SK-N-SH (cell line): ENCODE measurements around the gene ABHD4. TPM values are rescaled to one million over a fixed set of nuclear protein-coding genes. Genes with fewer than 3 reads are reported as not detected.
A peak's percentile ranks its signal among the peaks of the same experiment; 100 is the strongest.
"Not testable (repeated sequence)": the region's sequence is repeated elsewhere in the genome, so short reads cannot be mapped to it uniquely, and the experiment has no call there.

Source experiments
- CTCF ChIA-PET: fragments of 300-600, 350-600 bp; formaldehyde crosslinking; extraction: SDS; loops from one replicate; lab custom pipeline; 2021; lab: Yijun Ruan, JAX
- POLR2A ChIA-PET: fragments of 350-600 bp; sonication (Branson Sonifier 250); formaldehyde crosslinking; extraction: SDS; loops from one replicate; lab custom pipeline; 2020; ENCODE audit warnings: antibody characterized with exemption, inconsistent platforms; lab: Yijun Ruan, JAX
- DNase-seq: peaks from one replicate; pipeline ENCODE4 v3.0.0; 2012
- H2AFZ ChIP-seq: fragments of 200-600 bp; sonication (generic); 2 replicates; pipeline ENCODE4 v1.8.1; 2016; ENCODE audit warnings: antibody characterized with exemption, mild to moderate bottlenecking, low read depth
- H3F3A ChIP-seq: fragments of 200-600 bp; sonication (generic); replicated peaks from 2 replicates; pipeline ENCODE3; 2016; ENCODE audit warnings: antibody characterized with exemption, mild to moderate bottlenecking; ENCODE audit not compliant: insufficient read depth
- H3K27ac ChIP-seq, 2 experiments: fragments of 200-500 bp in 1 of 2; fragments of 200-600 bp in 1 of 2; sonication (Bioruptor generic) in 1 of 2; sonication (generic), shearing (Covaris generic) in 1 of 2; 2 replicates each; pipeline versions ENCODE4 v1.5.1 to v1.6.1; 2014 to 2016; ENCODE audit warnings: low read depth in 2 of 2, inconsistent platforms in 1 of 2, low read length in 1 of 2, mild to moderate bottlenecking in 1 of 2, mixed read lengths in 1 of 2
- H3K27me3 ChIP-seq: fragments of 200-600 bp; sonication (generic), shearing (Covaris generic); 2 replicates; pipeline ENCODE4 v1.6.1; 2016; ENCODE audit warnings: mixed run types; ENCODE audit not compliant: insufficient read depth
- H3K36me3 ChIP-seq, 2 experiments: fragments of 200-500 bp in 1 of 2; fragments of 200-600 bp in 1 of 2; sonication (Bioruptor generic) in 1 of 2; sonication (generic) in 1 of 2; replicated peaks in 1 of 2; 2 replicates each; pipeline versions ENCODE3 to v1.5.1; 2014 to 2016; ENCODE audit warnings: low read length in 1 of 2, mild to moderate bottlenecking in 1 of 2; ENCODE audit not compliant: insufficient read depth in 2 of 2, control insufficient read depth in 1 of 2
- H3K4me1 ChIP-seq, 2 experiments: fragments of 200-500 bp in 1 of 2; fragments of 200-600 bp in 1 of 2; sonication (Bioruptor generic) in 1 of 2; sonication (generic), shearing (Covaris generic) in 1 of 2; 2 replicates each; pipeline versions ENCODE4 v1.5.1 to v1.6.1; 2014 to 2016; ENCODE audit warnings: low read depth in 1 of 2, low read length in 1 of 2, mixed run types in 1 of 2; ENCODE audit not compliant: insufficient read depth in 2 of 2, control insufficient read depth in 1 of 2
- H3K4me2 ChIP-seq: fragments of 200-600 bp; sonication (generic), shearing (Covaris generic); 2 replicates; pipeline ENCODE4 v1.6.1; 2017; ENCODE audit warnings: mixed run types
- H3K4me3 ChIP-seq, 2 experiments: fragments of 200-500 bp in 1 of 2; fragments of 200-600 bp in 1 of 2; sonication (Bioruptor generic) in 1 of 2; sonication (generic), shearing (Covaris generic) in 1 of 2; 2 replicates each; pipeline versions ENCODE4 v1.5.1 to v1.8.1; 2014 to 2016; ENCODE audit warnings: low read depth in 2 of 2, inconsistent platforms in 1 of 2, low read length in 1 of 2, mild to moderate bottlenecking in 1 of 2, mixed read lengths in 1 of 2, moderate library complexity in 1 of 2
- H3K79me2 ChIP-seq: fragments of 200-600 bp; sonication (generic); 2 replicates; pipeline ENCODE4 v1.8.1; 2017; ENCODE audit warnings: mild to moderate bottlenecking; ENCODE audit not compliant: insufficient read depth
- H3K9ac ChIP-seq: fragments of 200-600 bp; sonication (generic); 2 replicates; pipeline ENCODE4 v1.6.1; 2017; ENCODE audit warnings: mixed run types
- H3K9me2 ChIP-seq: fragments of 200-600 bp; sonication (generic); 2 replicates; pipeline ENCODE4 v1.6.1; 2017; ENCODE audit warnings: mixed run types
- H3K9me3 ChIP-seq: fragments of 200-600 bp; sonication (generic); 2 replicates; pipeline ENCODE4 v1.6.1; 2017; ENCODE audit warnings: mixed run types, mild to moderate bottlenecking, moderate library complexity
- H4K20me1 ChIP-seq: fragments of 200-600 bp; sonication (generic); 2 replicates; pipeline ENCODE4 v1.6.1; 2017; ENCODE audit warnings: mild to moderate bottlenecking, mixed run types; ENCODE audit not compliant: insufficient read depth
- MEF2A ChIP-seq: IDR thresholded peaks from 2 replicates; pipeline ENCODE4 v1.4.0; 2012; ENCODE audit warnings: low read depth, borderline replicate concordance
- RFX5 ChIP-seq: IDR thresholded peaks from 2 replicates; pipeline ENCODE4 v1.6.1; 2012; ENCODE audit warnings: mild to moderate bottlenecking, improper control_type of control experiment, low read length
- RXRA ChIP-seq: IDR thresholded peaks from 2 replicates; pipeline ENCODE4 v1.4.0; 2012; ENCODE audit warnings: low read depth, mild to moderate bottlenecking, borderline replicate concordance
- TEAD4 ChIP-seq: IDR thresholded peaks from 2 replicates; pipeline ENCODE4 v1.4.0; 2012; ENCODE audit warnings: mild to moderate bottlenecking, borderline replicate concordance; ENCODE audit not compliant: insufficient read depth
- YY1 ChIP-seq: IDR thresholded peaks from 2 replicates; pipeline ENCODE4 v1.4.0; 2012; ENCODE audit warnings: low read depth, mild to moderate bottlenecking
- WGBS: methylation state at CpG from one replicate; pipeline ENCODE4 v1.1.6; 2017; ENCODE audit warnings: low lambda C conversion rate; 5-methylcytosine and 5-hydroxymethylcytosine counted together
- polyA plus RNA-seq, 3 experiments: library from polyadenylated mRNA; depleted of rRNA; stranded (reverse); fragments of >200 nt; gene quantifications; 2 replicates each; pipeline ENCODE4 v1.2.3, GENCODE V29; 2012
- TF ChIP-seq, protein P1 (sequence below): IDR thresholded peaks from 2 replicates; pipeline ENCODE4; 2012
- TF ChIP-seq, protein P2 (sequence below): IDR thresholded peaks from 2 replicates; pipeline ENCODE4 v1.6.1; 2012; ENCODE audit warnings: mild to moderate bottlenecking, low read depth, low read length, moderate library complexity
- TF ChIP-seq, protein P3 (sequence below): fragments of 150-350 bp; IDR thresholded peaks from 2 replicates; pipeline ENCODE4 v1.6.1; 2017; ENCODE audit warnings: antibody characterized with exemption, low read length, low read depth, borderline replicate concordance
- TF ChIP-seq, protein P4 (sequence below): IDR thresholded peaks from 2 replicates; pipeline ENCODE4 v1.4.0; 2012; ENCODE audit warnings: low read depth

The ABHD4 gene
- polyA plus RNA-seq, 1 of the 3 experiments (the other 2 are of a cell fraction), result 15.0 TPM

DNA sequence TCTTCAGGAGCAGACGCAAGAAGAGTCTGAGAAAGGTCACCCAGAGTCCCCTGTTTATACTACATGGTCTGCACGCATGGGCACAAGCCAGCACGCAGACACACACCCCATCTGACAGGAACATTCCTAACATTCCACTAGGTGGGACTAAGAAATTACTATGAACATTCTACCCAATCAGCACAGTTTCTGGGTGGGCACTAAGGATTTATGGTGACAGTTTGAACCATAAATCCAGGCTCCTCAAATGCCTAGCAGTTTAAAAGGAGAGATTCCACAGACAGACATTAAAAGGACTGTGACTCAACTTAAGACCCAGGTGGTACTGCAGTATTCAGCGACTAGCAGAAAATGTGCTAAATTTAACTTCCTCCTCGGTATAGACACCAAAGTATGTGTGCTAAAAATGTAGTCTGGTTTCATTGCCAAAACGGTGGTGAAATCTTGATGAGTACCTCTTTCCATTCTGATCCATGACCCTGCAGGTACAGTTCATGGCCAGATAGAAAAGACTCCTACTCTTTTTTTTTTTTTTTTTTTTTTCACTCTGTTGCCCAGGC is 16.2 kb downstream of the ABHD4 start (continued):
- TF ChIP-seq RXRA (0 out of 2 replicates have a peak, but pooled peaks have one; percentile 6), TEAD4 (peak; percentile 62; the same call in 1 of the 2 replicates), MEF2A (no peak), YY1 (no peak), RFX5 (no peak)
- TF ChIP-seq, protein P1, sequence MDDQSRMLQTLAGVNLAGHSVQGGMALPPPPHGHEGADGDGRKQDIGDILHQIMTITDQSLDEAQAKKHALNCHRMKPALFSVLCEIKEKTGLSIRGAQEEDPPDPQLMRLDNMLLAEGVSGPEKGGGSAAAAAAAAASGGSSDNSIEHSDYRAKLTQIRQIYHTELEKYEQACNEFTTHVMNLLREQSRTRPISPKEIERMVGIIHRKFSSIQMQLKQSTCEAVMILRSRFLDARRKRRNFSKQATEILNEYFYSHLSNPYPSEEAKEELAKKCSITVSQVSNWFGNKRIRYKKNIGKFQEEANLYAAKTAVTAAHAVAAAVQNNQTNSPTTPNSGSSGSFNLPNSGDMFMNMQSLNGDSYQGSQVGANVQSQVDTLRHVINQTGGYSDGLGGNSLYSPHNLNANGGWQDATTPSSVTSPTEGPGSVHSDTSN, result peak; percentile 95
- TF ChIP-seq, protein P2, sequence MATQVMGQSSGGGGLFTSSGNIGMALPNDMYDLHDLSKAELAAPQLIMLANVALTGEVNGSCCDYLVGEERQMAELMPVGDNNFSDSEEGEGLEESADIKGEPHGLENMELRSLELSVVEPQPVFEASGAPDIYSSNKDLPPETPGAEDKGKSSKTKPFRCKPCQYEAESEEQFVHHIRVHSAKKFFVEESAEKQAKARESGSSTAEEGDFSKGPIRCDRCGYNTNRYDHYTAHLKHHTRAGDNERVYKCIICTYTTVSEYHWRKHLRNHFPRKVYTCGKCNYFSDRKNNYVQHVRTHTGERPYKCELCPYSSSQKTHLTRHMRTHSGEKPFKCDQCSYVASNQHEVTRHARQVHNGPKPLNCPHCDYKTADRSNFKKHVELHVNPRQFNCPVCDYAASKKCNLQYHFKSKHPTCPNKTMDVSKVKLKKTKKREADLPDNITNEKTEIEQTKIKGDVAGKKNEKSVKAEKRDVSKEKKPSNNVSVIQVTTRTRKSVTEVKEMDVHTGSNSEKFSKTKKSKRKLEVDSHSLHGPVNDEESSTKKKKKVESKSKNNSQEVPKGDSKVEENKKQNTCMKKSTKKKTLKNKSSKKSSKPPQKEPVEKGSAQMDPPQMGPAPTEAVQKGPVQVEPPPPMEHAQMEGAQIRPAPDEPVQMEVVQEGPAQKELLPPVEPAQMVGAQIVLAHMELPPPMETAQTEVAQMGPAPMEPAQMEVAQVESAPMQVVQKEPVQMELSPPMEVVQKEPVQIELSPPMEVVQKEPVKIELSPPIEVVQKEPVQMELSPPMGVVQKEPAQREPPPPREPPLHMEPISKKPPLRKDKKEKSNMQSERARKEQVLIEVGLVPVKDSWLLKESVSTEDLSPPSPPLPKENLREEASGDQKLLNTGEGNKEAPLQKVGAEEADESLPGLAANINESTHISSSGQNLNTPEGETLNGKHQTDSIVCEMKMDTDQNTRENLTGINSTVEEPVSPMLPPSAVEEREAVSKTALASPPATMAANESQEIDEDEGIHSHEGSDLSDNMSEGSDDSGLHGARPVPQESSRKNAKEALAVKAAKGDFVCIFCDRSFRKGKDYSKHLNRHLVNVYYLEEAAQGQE, result no peak
- TF ChIP-seq, protein P3, sequence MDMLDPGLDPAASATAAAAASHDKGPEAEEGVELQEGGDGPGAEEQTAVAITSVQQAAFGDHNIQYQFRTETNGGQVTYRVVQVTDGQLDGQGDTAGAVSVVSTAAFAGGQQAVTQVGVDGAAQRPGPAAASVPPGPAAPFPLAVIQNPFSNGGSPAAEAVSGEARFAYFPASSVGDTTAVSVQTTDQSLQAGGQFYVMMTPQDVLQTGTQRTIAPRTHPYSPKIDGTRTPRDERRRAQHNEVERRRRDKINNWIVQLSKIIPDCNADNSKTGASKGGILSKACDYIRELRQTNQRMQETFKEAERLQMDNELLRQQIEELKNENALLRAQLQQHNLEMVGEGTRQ, result no peak
- TF ChIP-seq, protein P4, sequence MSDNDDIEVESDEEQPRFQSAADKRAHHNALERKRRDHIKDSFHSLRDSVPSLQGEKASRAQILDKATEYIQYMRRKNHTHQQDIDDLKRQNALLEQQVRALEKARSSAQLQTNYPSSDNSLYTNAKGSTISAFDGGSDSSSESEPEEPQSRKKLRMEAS, result peak; percentile 62; the same call in 1 of the 2 replicates
- TF ChIP-seq, all 33 proteins: peak for 9

DNA sequence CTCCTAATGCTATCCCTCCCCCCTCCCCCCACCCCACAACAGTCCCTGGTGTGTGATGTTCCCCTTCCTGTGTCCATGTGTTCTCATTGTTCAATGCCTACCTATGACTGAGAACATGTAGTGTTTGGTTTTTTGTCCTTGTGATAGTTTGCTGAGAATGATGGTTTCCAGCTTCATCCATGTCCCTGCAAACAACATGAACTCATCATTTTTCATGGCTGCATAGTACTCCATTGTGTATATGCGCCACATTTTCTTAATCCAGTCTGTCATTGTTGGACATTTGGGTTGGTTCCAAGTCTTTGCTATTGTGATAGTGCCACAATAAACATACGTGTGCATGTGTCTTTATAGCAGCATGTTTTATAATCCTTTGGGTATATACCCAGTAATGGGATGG is 17.7 kb downstream of the ABHD4 start:
- POLR2A ChIA-PET, H3K4me3 ChIP-seq, H3K9me2 ChIP-seq, H4K20me1 ChIP-seq, H3K4me1 ChIP-seq, H3K4me2 ChIP-seq, H3K9me3 ChIP-seq, H2AFZ ChIP-seq, H3K9ac ChIP-seq, H3K79me2 ChIP-seq, CTCF ChIA-PET, H3K27me3 ChIP-seq, H3K36me3 ChIP-seq, H3F3A ChIP-seq, H3K27ac ChIP-seq, DNase-seq: not testable (repeated sequence)
- 30% methylated on average over 2 of the region's 2 CpGs for WGBS
